Body of pancreas (tissue), 4 donors: Measurements from ENCODE around the gene ROBO2. TPM values are rescaled to one million over a fixed set of nuclear protein-coding genes. Genes with fewer than 3 reads are reported as not detected.

Experiments
- ATAC-seq: fragments of 150-250 bp; one replicate; pipeline ENCODE4 v1.9.1; 2016
- DNase-seq, 4 donors: peaks; one replicate each; pipeline ENCODE4 v3.0.0-alpha.2; 2019
- H3K27ac ChIP-seq, 4 donors: fragments of 200-600 bp; sonication (generic); 1 replicate in 3 of 4; 2 replicates in 1 of 4; pipeline versions ENCODE4 v1.5.1 to v1.6.1; 2016 to 2019; ENCODE audit warnings: mild to moderate bottlenecking in 1 of 4, mixed read lengths in 1 of 4, moderate library complexity in 1 of 4
- H3K27me3 ChIP-seq, 2 donors: fragments of 200-600 bp; sonication (generic); one replicate each; pipeline ENCODE4 v1.6.0; 2016; ENCODE audit warnings: mild to moderate bottlenecking in 1 of 2
- H3K36me3 ChIP-seq, 2 donors: fragments of 200-600 bp; sonication (generic); replicated peaks in 1 of 2; 2 replicates each; pipeline ENCODE4 v1.5.1; 2016; ENCODE audit warnings: low read depth in 2 of 2; ENCODE audit not compliant: insufficient read depth in 1 of 2
- H3K4me1 ChIP-seq: fragments of 200-600 bp; sonication (generic); one replicate; pipeline ENCODE4 v1.6.0; 2016
- H3K4me3 ChIP-seq, 2 donors: fragments of 200-600 bp; sonication (generic); 1 replicate in 1 of 2; 2 replicates in 1 of 2; pipeline ENCODE4 v1.5.1; 2016 to 2019
- H3K9me3 ChIP-seq, 3 donors: fragments of 200-600 bp; sonication (generic); 1 replicate in 2 of 3; 2 replicates in 1 of 3; pipeline ENCODE4 v1.5.1; 2016
- POLR2A ChIP-seq, 3 donors: fragments of 450-650 bp; IDR thresholded peaks; one replicate each; pipeline ENCODE4 v1.6.1; 2016; ENCODE audit warnings: antibody characterized with exemption in 3 of 3, mild to moderate bottlenecking in 2 of 3
- WGBS, 2 donors: methylation state at CpG; one replicate each; pipeline ENCODE4 v1.1.5; 2017; 5-methylcytosine and 5-hydroxymethylcytosine counted together
- intact Hi-C: fragments of 100-400 bp; cut with DNase I; formaldehyde crosslinking; loops from one replicate; pipeline ENCODE4 v1.15.1; 2023
- total RNA-seq, 2 donors: library from RNA; depleted of rRNA; stranded (reverse); fragments of >200 nt; gene quantifications; one replicate each; pipeline ENCODE4 v1.1.0, GENCODE V29; 2016
- TF ChIP-seq, protein P1 (sequence below), 7 experiments: fragments of 450-650 bp in 4 of 7; fragments of 200-600 bp in 3 of 7; sonication (generic) in 3 of 7; IDR thresholded peaks; one replicate each; pipeline ENCODE4 v1.5.1; 2016 to 2019; ENCODE audit warnings: antibody characterized with exemption in 7 of 7

The ROBO2 gene
- total RNA-seq, 2 donors from 2014 or later: 1.3 to 3.0 TPM

DNA sequence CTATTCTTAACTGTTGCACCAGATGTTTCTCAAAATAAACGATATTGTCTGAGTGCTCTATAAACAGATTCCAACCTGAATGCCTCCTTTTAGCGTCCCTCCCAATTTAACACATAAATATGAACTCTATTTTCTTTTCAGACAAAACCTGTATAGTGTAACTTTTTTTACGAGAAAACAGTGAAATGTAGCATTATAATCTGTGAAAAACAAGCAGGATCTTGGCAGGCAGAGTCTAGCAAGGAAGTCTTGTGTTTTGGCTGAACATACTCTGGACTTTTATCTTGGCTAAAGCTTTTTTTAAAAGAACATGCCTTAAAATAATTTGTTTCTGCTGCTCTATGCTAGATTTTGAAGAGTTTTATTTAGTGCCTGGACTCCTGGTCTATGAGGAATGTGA, 150.5 kb downstream of the ROBO2 start:
- H3K27me3 ChIP-seq: no peaks in the 10 kb centered on the region
- no peaks in the 10 kb centered on the region for H3K36me3 ChIP-seq
- H3K4me1 ChIP-seq: no peaks in the 10 kb centered on the region
- TF ChIP-seq, protein P1, sequence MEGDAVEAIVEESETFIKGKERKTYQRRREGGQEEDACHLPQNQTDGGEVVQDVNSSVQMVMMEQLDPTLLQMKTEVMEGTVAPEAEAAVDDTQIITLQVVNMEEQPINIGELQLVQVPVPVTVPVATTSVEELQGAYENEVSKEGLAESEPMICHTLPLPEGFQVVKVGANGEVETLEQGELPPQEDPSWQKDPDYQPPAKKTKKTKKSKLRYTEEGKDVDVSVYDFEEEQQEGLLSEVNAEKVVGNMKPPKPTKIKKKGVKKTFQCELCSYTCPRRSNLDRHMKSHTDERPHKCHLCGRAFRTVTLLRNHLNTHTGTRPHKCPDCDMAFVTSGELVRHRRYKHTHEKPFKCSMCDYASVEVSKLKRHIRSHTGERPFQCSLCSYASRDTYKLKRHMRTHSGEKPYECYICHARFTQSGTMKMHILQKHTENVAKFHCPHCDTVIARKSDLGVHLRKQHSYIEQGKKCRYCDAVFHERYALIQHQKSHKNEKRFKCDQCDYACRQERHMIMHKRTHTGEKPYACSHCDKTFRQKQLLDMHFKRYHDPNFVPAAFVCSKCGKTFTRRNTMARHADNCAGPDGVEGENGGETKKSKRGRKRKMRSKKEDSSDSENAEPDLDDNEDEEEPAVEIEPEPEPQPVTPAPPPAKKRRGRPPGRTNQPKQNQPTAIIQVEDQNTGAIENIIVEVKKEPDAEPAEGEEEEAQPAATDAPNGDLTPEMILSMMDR (IDR thresholded peaks at IDR 0.05): no peak
- TF ChIP-seq POLR2A (IDR thresholded peaks at IDR 0.05): no peak
- H3K4me3 ChIP-seq: no peak overlapping the region
- 15% methylated on average over 3 of the region's 3 CpGs for WGBS, 2 donors
- intact Hi-C loops: no loop called here
- DNase-seq (no peak), ATAC-seq (no peak)
- H3K9me3 ChIP-seq: no peaks in the 10 kb centered on the region
- no peak overlapping the region for H3K27ac ChIP-seq

DNA sequence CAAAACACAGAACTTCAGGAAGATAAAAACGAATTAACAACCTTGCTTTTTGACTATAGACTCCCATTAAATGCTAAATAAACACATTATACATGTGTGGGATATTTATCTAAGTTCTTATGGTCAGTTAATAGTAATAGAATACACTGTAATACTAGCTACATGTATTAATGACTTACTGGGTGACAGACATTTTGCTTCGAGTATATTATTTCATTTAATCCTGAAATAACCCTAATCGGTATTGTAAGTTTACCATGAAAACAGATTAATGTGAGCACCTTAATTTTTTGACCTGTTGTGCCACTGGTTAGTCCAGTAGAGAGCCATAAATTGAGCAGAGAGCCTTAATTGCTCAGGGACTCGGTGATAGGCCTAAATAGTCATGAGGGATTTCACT, 151.1 kb downstream of the ROBO2 start:
- ATAC-seq (no peak), DNase-seq (no peak)
- Histone ChIP-seq H3K4me1 (no peaks in the 10 kb centered on the region), H3K9me3 (no peaks in the 10 kb centered on the region), H3K4me3 (no peak overlapping the region), H3K27ac (no peak overlapping the region), H3K36me3 (no peaks in the 10 kb centered on the region), H3K27me3 (no peaks in the 10 kb centered on the region)
- TF ChIP-seq, protein P1 (IDR thresholded peaks at IDR 0.05): no peak
- TF ChIP-seq POLR2A (IDR thresholded peaks at IDR 0.05): no peak
- intact Hi-C loops: no loop called here
- 65 to 69% methylated on average over 4 of the region's 4 CpGs for WGBS, 2 donors

- TF ChIP-seq, protein P1 (IDR thresholded peaks at IDR 0.05): no peak
- no peak for TF ChIP-seq POLR2A (IDR thresholded peaks at IDR 0.05)
- Histone ChIP-seq H3K4me1 (no peaks in the 10 kb centered on the region), H3K36me3 (no peaks in the 10 kb centered on the region), H3K4me3 (no peak overlapping the region), H3K27me3 (no peaks in the 10 kb centered on the region), H3K9me3 (no peaks in the 10 kb centered on the region), H3K27ac (no peak overlapping the region)
- WGBS, 2 donors: 66 to 72% methylated on average over 3 of the region's 3 CpGs
- no peak for ATAC-seq
- no peak for DNase-seq
- intact Hi-C loops: no loop called here
Measured at GRCh38 chr3:77191640-77192039, 151.7 kb downstream of the ROBO2 start.

DNA sequence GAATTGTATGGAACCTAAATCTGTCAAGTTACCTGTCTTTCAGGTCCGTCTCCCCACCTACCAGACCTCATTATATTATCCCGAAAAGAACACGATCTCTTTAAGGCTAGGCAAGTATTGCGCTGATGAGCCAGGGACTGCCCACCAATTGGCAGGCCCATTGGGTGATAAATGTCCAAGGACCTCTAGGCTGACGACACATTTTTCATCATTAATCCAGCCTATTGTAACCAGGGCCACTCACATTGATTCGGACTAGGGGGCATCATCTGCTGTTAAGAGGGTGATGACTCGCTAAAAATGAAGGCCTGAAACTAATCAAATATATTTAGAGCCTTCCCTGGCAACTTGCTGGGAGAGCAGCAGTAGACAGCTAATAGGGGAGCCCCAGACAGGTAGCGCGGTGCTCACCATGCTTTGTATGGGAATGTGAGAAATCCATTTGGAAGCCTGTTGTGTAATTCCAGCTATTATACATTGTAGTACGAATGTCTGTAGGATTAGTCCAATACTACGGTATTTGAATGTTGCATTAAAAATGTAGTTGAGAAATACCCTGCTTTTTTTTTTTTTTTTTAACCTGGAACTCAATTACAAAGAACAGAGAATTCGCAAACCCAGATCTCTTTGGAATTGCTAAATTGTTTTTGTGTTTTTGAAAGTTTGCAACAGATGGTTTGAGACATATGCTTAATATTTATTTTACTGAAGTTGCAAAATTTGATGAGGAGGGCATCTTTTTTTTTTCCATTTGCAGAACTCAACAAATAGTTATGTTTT, 156.1 kb downstream of the ROBO2 start:
- intact Hi-C loops: no loop called here
- 73 to 79% methylated on average over 12 of the region's 12 CpGs for WGBS, 2 donors
- no peaks in the 10 kb centered on the region for H3K9me3 ChIP-seq
- H3K4me3 ChIP-seq: no peak overlapping the region
- no peak for TF ChIP-seq POLR2A (IDR thresholded peaks at IDR 0.05)
- TF ChIP-seq, protein P1 (IDR thresholded peaks at IDR 0.05): no peak
- H3K27ac ChIP-seq: no peak overlapping the region
- no peak for ATAC-seq
- no peaks in the 10 kb centered on the region for H3K36me3 ChIP-seq
- no peaks in the 10 kb centered on the region for H3K4me1 ChIP-seq
- H3K27me3 ChIP-seq: no peaks in the 10 kb centered on the region
- DNase-seq: no peak

DNA sequence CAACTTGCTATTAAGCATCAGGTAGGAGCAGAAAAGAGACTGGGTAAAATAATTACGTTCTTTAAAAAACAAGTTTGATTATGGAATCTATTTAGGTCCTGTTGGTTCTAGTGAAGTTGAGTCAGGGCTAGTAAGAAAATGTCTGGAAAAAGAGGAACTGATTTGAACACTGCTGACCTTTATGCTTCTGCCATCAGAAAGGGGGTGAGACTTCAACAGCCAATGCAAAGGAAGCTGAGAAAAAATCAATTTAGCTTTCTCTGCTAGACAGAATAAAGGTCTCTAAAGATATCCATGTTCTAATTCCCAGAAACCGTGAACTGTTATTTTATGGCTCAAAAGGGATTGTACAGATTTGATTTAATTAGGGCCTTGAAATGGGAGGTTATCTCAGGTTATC, 157.5 kb downstream of the ROBO2 start:
- Histone ChIP-seq H3K9me3 (no peaks in the 10 kb centered on the region), H3K36me3 (no peaks in the 10 kb centered on the region), H3K27me3 (no peaks in the 10 kb centered on the region), H3K4me1 (no peaks in the 10 kb centered on the region), H3K4me3 (no peak overlapping the region), H3K27ac (no peak overlapping the region)
- no peak for TF ChIP-seq POLR2A (IDR thresholded peaks at IDR 0.05)
- DNase-seq (no peak), ATAC-seq (no peak)
- 76 to 79% methylated on average over 2 of the region's 2 CpGs for WGBS, 2 donors
- intact Hi-C loops: no loop called here
